Activated CD8-positive, alpha-beta memory T cell treated with anti-CD3 and anti-CD28 coated beads for 24 hours (primary cell): Measurements from ENCODE around the gene ARID4B.

Experiments
- DNase-seq: peaks from one replicate; pipeline ENCODE4 v3.0.0-alpha.2; 2020

Gene ARID4B

DNA sequence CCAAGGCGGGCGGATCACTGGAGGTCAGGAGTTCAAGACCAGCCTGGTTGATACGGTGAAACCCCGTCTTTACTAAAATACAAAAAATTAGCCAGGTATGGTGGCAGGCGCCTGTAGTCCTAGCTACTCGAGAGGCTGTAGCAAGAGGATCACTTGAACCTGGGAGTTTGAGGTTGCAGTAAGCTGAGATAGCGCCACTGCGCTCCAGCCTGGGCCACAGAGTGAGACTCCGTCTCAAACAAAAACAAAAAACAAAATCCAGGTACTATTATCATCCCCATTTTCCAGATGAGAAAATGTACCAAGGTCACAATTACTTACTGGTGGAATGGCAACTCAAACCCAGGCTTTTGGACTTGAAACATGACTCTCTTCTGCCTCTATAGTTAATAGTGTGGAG lies 203.9 kb downstream of the ARID4B start:
- peak; percentile 46 for DNase-seq

DNA sequence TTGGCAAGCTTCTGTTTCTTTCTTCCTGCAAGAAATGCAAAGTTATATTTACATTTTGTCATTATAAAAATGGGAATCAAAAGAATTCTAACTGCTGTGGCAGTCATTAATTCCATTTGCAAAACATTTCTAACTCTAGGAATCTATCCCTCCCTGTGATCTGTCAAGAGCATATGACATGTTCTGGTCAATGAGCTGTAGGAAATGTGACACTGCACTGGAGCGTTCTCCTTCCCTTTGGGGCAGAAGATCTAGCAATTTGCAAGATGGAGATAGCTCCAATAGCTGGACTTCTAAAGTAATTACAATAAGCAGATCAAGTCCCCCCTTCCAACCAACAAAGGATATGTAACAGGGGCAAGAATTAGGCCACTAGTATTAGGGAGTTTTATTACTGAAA lies 205.6 kb downstream of the ARID4B start:
- peak; percentile 28 for DNase-seq
